ENCODE data around the gene NPR3.

Gene NPR3

GRCh38 chr5:32754284-32754683 is 43.2 kb downstream of the NPR3 start:
- Histone ChIP-seq H3F3A (ENCODE audit: insufficient read depth, low read length) (no peaks in the 10 kb centered on the region), H3K79me2 (ENCODE audit: insufficient read depth, low read length) (no peaks in the 10 kb centered on the region), H3K4me3 (ENCODE audit: low read depth, low read length, poor library complexity, severe bottlenecking) (no peak overlapping the region), H4K20me1 (ENCODE audit: insufficient read depth, low read length) (no peaks in the 10 kb centered on the region), H3K9me2 (ENCODE audit: low read depth, low read length) (no peaks in the 10 kb centered on the region), H3K9me3 (ENCODE audit: low read length) (no peaks in the 10 kb centered on the region), H3K27me3 (ENCODE audit: insufficient read depth, low read length) (no peaks in the 10 kb centered on the region), H2AFZ (ENCODE audit: low read length) (no peak overlapping the region), H3K27ac (ENCODE audit: low read depth, low read length, poor library complexity, severe bottlenecking) (no peak overlapping the region), H3K4me1 (ENCODE audit: insufficient read depth, low read length, severe bottlenecking) (no peaks in the 10 kb centered on the region), H3K9ac (ENCODE audit: low read length) (no peak overlapping the region), H3K36me3 (ENCODE audit: insufficient read depth, low read length) (no peaks in the 10 kb centered on the region), H3K4me2 (ENCODE audit: low read length) (no peak overlapping the region)
- TF ChIP-seq EZH2 (IDR thresholded peaks at IDR 0.05; ENCODE audit: borderline replicate concordance, low read length), result no peak
- TF ChIP-seq CTCF (IDR thresholded peaks at IDR 0.05; ENCODE audit: low read length), result no peak

GRCh38 chr5:32760091-32760509 is 49.0 kb downstream of the NPR3 start:
- Histone ChIP-seq H3K36me3 (ENCODE audit: insufficient read depth, low read length) (no peaks in the 10 kb centered on the region), H3K27me3 (ENCODE audit: insufficient read depth, low read length) (no peaks in the 10 kb centered on the region), H3K27ac (ENCODE audit: low read depth, low read length, poor library complexity, severe bottlenecking) (no peak overlapping the region), H4K20me1 (ENCODE audit: insufficient read depth, low read length) (no peaks in the 10 kb centered on the region), H3K9me2 (ENCODE audit: low read depth, low read length) (no peaks in the 10 kb centered on the region), H3K9me3 (ENCODE audit: low read length) (no peaks in the 10 kb centered on the region), H3K4me2 (ENCODE audit: low read length) (no peak overlapping the region), H3K9ac (ENCODE audit: low read length) (no peak overlapping the region), H3F3A (ENCODE audit: insufficient read depth, low read length) (no peaks in the 10 kb centered on the region), H3K79me2 (ENCODE audit: insufficient read depth, low read length) (no peaks in the 10 kb centered on the region), H2AFZ (ENCODE audit: low read length) (no peak overlapping the region), H3K4me1 (ENCODE audit: insufficient read depth, low read length, severe bottlenecking) (no peaks in the 10 kb centered on the region), H3K4me3 (ENCODE audit: low read depth, low read length, poor library complexity, severe bottlenecking) (no peak overlapping the region)
- TF ChIP-seq CTCF (IDR thresholded peaks at IDR 0.05; ENCODE audit: low read length) (no peak), EZH2 (IDR thresholded peaks at IDR 0.05; ENCODE audit: borderline replicate concordance, low read length) (no peak)

- Histone ChIP-seq H3K9me3 (ENCODE audit: low read length) (no peaks in the 10 kb centered on the region), H3K4me1 (ENCODE audit: insufficient read depth, low read length, severe bottlenecking) (no peaks in the 10 kb centered on the region), H2AFZ (ENCODE audit: low read length) (no peak overlapping the region), H3K9me2 (ENCODE audit: low read depth, low read length) (no peaks in the 10 kb centered on the region), H3F3A (ENCODE audit: insufficient read depth, low read length) (no peaks in the 10 kb centered on the region), H3K36me3 (ENCODE audit: insufficient read depth, low read length) (no peaks in the 10 kb centered on the region), H3K4me2 (ENCODE audit: low read length) (no peak overlapping the region), H3K4me3 (ENCODE audit: low read depth, low read length, poor library complexity, severe bottlenecking) (no peak overlapping the region), H3K79me2 (ENCODE audit: insufficient read depth, low read length) (no peaks in the 10 kb centered on the region), H4K20me1 (ENCODE audit: insufficient read depth, low read length) (no peaks in the 10 kb centered on the region), H3K27ac (ENCODE audit: low read depth, low read length, poor library complexity, severe bottlenecking) (no peak overlapping the region), H3K27me3 (ENCODE audit: insufficient read depth, low read length) (no peaks in the 10 kb centered on the region; the same call in 1 of the 2 replicates), H3K9ac (ENCODE audit: low read length) (no peak overlapping the region)
- no peak for TF ChIP-seq EZH2 (IDR thresholded peaks at IDR 0.05; ENCODE audit: borderline replicate concordance, low read length)
- TF ChIP-seq CTCF (IDR thresholded peaks at IDR 0.05; ENCODE audit: low read length), result no peak
These were observed 54.1 kb downstream of the NPR3 start for GRCh38 chr5:32765266-32765665.

All from OCI-LY1 (cell line).